Transverse colon (tissue), 4 donors: ENCODE data around the gene FANCI.

Experiments used
- CTCF ChIP-seq, 5 experiments: fragments of 200-600 bp in 3 of 5; fragments of 450-650 bp in 2 of 5; sonication (generic) in 3 of 5; IDR thresholded peaks; 1 replicate in 2 of 5; 2 replicates in 3 of 5; pipeline ENCODE4 v1.5.1; 2016 to 2017; ENCODE audit warnings: antibody characterized with exemption in 5 of 5, inconsistent platforms in 3 of 5, mild to moderate bottlenecking in 2 of 5, moderate library complexity in 1 of 5
- EP300 ChIP-seq: sonication (generic); formaldehyde crosslinking; IDR thresholded peaks from one replicate; pipeline ENCODE4 v1.6.1; 2017; ENCODE audit warnings: antibody characterized with exemption, low read depth
- POLR2A ChIP-seq: fragments of 450-650 bp; IDR thresholded peaks from one replicate; pipeline ENCODE4 v1.6.1; 2016; ENCODE audit warnings: antibody characterized with exemption, mild to moderate bottlenecking, moderate library complexity
- POLR2AphosphoS5 ChIP-seq, 3 donors: sonication (generic); formaldehyde crosslinking; IDR thresholded peaks; one replicate each; pipeline ENCODE4 v1.6.1; 2016; ENCODE audit warnings: antibody characterized with exemption in 3 of 3

- TF ChIP-seq CTCF (IDR thresholded peaks at IDR 0.05): no peak
- no peak for TF ChIP-seq POLR2A
- no peak for TF ChIP-seq POLR2AphosphoS5 (IDR thresholded peaks at IDR 0.05)
- no peak for TF ChIP-seq EP300
Observed at GRCh38 chr15:89345248-89345647, 101.5 kb downstream of the FANCI start.
